SU-DHL-6 (cell line): ENCODE data around the gene NXT1.

ENCODE experiments used
- CTCF ChIP-seq: fragments of 200-600 bp; sonication (generic); IDR thresholded peaks from one replicate; pipeline ENCODE4 v1.5.1; 2017; ENCODE audit warnings: antibody characterized with exemption, mild to moderate bottlenecking, low read length, moderate library complexity; ENCODE audit not compliant: insufficient read depth, poor library complexity, severe bottlenecking
- EZH2phosphoT487 ChIP-seq: fragments of 200-600 bp; sonication (generic), shearing (Covaris generic); conservative IDR thresholded peaks from 2 replicates; pipeline ENCODE4 v1.6.1; 2018; ENCODE audit warnings: mild to moderate bottlenecking, antibody characterized with exemption, low read length, moderate library complexity, mixed read lengths

GRCh38 chr20:23325107-23325506 is 25.5 kb upstream of the NXT1 start:
- no peak for TF ChIP-seq CTCF
- no peak for TF ChIP-seq EZH2phosphoT487
